MM.1S (cell line): ENCODE results near the gene AMPH.

ENCODE experiments used
- DNase-seq: peaks from one replicate; pipeline ENCODE4 v3.0.0-alpha.2; 2015
- H2AFZ ChIP-seq: fragments of 300-600 bp; sonication (generic); 2 replicates; pipeline ENCODE4 v1.6.0; 2016; ENCODE audit warnings: antibody characterized with exemption, low read length
- H3F3A ChIP-seq: fragments of 300-600 bp; sonication (generic); 2 replicates; pipeline ENCODE4 v1.6.1; 2016; ENCODE audit warnings: mild to moderate bottlenecking, antibody characterized with exemption, low read length, moderate library complexity, mixed read lengths; ENCODE audit not compliant: insufficient read depth
- H3K27ac ChIP-seq: fragments of 300-600 bp; sonication (generic); 2 replicates; pipeline ENCODE4 v1.5.1; 2016; ENCODE audit warnings: mild to moderate bottlenecking, low read length
- H3K27me3 ChIP-seq: fragments of 300-600 bp; sonication (generic); replicated peaks from 2 replicates; pipeline ENCODE4 v1.6.0; 2016; ENCODE audit warnings: low read length; ENCODE audit not compliant: insufficient read depth
- H3K36me3 ChIP-seq: fragments of 300-600 bp; sonication (generic); replicated peaks from 2 replicates; pipeline ENCODE4 v1.6.1; 2016; ENCODE audit warnings: mild to moderate bottlenecking, low read length, mixed read lengths; ENCODE audit not compliant: insufficient read depth
- H3K4me1 ChIP-seq: fragments of 300-600 bp; sonication (generic); 2 replicates; pipeline ENCODE4 v1.6.1; 2016; ENCODE audit warnings: low read length, mixed read lengths
- H3K4me2 ChIP-seq: fragments of 300-600 bp; sonication (generic); 2 replicates; pipeline ENCODE4 v1.6.0; 2016; ENCODE audit warnings: low read depth, low read length
- H3K4me3 ChIP-seq: fragments of 300-600 bp; sonication (generic); 2 replicates; pipeline ENCODE4 v1.5.1; 2016; ENCODE audit warnings: low read length, mixed read lengths
- H3K79me2 ChIP-seq: fragments of 300-600 bp; sonication (generic); 2 replicates; pipeline ENCODE4 v1.6.1; 2016; ENCODE audit warnings: mixed run types, low read length, mixed read lengths
- H3K9ac ChIP-seq: fragments of 300-600 bp; sonication (generic); 2 replicates; pipeline ENCODE4 v1.6.1; 2016; ENCODE audit warnings: low read length, mixed read lengths
- H3K9me2 ChIP-seq: fragments of 300-600 bp; sonication (generic); replicated peaks from 2 replicates; pipeline ENCODE4 v1.6.1; 2016; ENCODE audit warnings: mild to moderate bottlenecking, low read length, mixed read lengths; ENCODE audit not compliant: insufficient read depth
- H3K9me3 ChIP-seq: fragments of 300-600 bp; sonication (generic); replicated peaks from 2 replicates; pipeline ENCODE4 v1.6.1; 2016; ENCODE audit warnings: mild to moderate bottlenecking, low read length, mixed read lengths; ENCODE audit not compliant: insufficient read depth
- H4K20me1 ChIP-seq: fragments of 300-600 bp; sonication (generic); 2 replicates; pipeline ENCODE4 v1.6.1; 2016; ENCODE audit warnings: mild to moderate bottlenecking, low read length, moderate library complexity, mixed read lengths; ENCODE audit not compliant: insufficient read depth
- EZH2 ChIP-seq: fragments of 300-600 bp; sonication (generic); optimal IDR thresholded peaks from 2 replicates; pipeline ENCODE3; 2017; ENCODE audit warnings: low read depth, mild to moderate bottlenecking, antibody characterized with exemption, low read length, mixed read lengths
- EZH2phosphoT487 ChIP-seq: fragments of 300-600 bp; sonication (generic); IDR thresholded peaks from 2 replicates; pipeline ENCODE4 v1.6.1; 2018; ENCODE audit warnings: antibody characterized with exemption, low read length
- TF ChIP-seq, protein P1 (sequence below): fragments of 300-600 bp; sonication (generic); IDR thresholded peaks from 2 replicates; pipeline ENCODE4 v1.5.1; 2016; ENCODE audit warnings: antibody characterized with exemption, low read length, mixed read lengths

The AMPH gene

DNA sequence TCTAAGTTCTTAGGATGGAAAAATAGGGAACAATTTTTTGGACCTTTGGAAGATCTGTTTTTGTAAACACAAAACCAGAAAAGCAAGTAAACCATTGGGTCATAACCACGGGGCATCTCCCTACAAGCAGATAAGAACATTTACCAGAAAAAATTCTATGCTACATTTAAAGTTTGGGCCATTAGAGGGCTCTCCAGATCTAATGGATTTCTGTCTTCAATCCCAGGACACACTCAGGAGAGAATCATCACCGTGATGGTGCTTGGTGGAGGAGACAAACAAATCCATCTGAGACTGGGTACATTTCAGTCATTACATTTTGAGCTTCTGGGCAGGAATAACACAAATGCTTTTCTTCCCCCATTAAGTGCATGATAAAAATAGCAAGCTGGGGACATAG lies 179.3 kb downstream of the AMPH start:
- H2AFZ ChIP-seq = no peak overlapping the region
- peak; percentile 39 for DNase-seq
- H3K79me2 ChIP-seq = no peaks in the 10 kb centered on the region
- H3K27me3 ChIP-seq = no peaks in the 10 kb centered on the region
- no peak for TF ChIP-seq EZH2phosphoT487
- TF ChIP-seq, protein P1, sequence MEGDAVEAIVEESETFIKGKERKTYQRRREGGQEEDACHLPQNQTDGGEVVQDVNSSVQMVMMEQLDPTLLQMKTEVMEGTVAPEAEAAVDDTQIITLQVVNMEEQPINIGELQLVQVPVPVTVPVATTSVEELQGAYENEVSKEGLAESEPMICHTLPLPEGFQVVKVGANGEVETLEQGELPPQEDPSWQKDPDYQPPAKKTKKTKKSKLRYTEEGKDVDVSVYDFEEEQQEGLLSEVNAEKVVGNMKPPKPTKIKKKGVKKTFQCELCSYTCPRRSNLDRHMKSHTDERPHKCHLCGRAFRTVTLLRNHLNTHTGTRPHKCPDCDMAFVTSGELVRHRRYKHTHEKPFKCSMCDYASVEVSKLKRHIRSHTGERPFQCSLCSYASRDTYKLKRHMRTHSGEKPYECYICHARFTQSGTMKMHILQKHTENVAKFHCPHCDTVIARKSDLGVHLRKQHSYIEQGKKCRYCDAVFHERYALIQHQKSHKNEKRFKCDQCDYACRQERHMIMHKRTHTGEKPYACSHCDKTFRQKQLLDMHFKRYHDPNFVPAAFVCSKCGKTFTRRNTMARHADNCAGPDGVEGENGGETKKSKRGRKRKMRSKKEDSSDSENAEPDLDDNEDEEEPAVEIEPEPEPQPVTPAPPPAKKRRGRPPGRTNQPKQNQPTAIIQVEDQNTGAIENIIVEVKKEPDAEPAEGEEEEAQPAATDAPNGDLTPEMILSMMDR = peak; percentile 43
- H3K36me3 ChIP-seq = no peaks in the 10 kb centered on the region
- no peaks in the 10 kb centered on the region for H3K9me2 ChIP-seq
- no peak overlapping the region for H3K9ac ChIP-seq
- H3F3A ChIP-seq = no peaks in the 10 kb centered on the region
- H3K9me3 ChIP-seq = no peaks in the 10 kb centered on the region
- H3K4me1 ChIP-seq = no peaks in the 10 kb centered on the region
- H3K27ac ChIP-seq = no peak overlapping the region
- no peak overlapping the region for H3K4me2 ChIP-seq
- no peaks in the 10 kb centered on the region for H4K20me1 ChIP-seq
- H3K4me3 ChIP-seq = no peak overlapping the region

DNA sequence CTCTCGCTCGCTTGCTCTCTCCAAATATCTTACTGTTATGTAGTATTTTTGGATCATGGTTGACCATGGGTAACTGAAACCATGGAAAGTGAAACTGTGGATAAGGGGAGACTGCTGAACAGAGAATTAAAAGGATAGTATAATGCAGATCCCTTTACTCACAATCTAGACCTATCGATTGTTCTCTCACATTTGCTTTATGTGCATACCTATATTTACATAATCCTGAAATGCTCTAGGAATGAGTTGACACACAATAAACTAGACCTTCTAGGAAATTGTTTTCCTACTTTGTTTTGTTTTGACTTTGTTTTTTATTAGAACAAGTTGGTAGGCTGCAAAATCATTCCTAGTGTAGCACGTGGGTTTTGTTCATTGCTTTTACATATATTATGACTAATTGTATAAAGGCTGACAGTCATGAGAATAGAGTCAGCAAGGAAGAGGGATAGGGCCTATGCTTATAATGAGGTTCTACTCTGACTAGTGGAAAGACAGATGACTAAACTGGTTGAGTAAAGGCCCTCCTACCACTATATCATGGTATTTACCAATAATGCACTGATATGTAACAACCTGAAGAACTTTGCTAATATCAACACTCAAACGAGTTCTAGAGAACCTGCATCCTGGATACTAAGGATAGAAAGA lies 182.5 kb downstream of the AMPH start:
- H3K9ac ChIP-seq = no peak overlapping the region
- H4K20me1 ChIP-seq = no peaks in the 10 kb centered on the region
- H3F3A ChIP-seq = no peaks in the 10 kb centered on the region
- no peaks in the 10 kb centered on the region for H3K9me2 ChIP-seq
- no peaks in the 10 kb centered on the region for H3K79me2 ChIP-seq
- no peak overlapping the region for H2AFZ ChIP-seq
- H3K27me3 ChIP-seq = no peaks in the 10 kb centered on the region
- no peaks in the 10 kb centered on the region for H3K4me1 ChIP-seq
- H3K4me3 ChIP-seq = no peak overlapping the region
- H3K36me3 ChIP-seq = no peaks in the 10 kb centered on the region
- H3K4me2 ChIP-seq = no peak overlapping the region
- no peaks in the 10 kb centered on the region for H3K9me3 ChIP-seq
- H3K27ac ChIP-seq = no peak overlapping the region
- TF ChIP-seq EZH2phosphoT487 (no peak), EZH2 (no peak)
- TF ChIP-seq, protein P1 = no peak
- DNase-seq = no peak

DNA sequence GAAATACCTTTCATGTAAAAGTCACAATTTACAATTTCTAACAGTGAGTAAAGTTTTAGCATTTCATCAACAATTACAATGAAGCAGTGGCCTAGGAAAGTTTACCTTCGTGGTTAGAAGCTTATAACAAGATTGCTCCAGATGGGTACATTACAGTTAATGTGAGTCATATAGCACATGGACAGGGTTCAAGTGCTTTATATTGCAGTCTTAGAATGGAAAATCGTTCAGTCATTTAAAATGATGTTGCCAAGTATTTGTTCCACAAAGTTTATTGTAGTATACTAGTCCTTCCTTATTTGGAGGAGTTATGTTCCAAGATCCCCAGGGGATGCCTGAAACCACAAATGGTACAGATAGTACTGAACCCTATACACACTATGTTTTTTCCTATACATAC lies 183.1 kb downstream of the AMPH start:
- Histone ChIP-seq H3K4me2 (no peak overlapping the region), H2AFZ (no peak overlapping the region), H3F3A (no peaks in the 10 kb centered on the region), H3K79me2 (no peaks in the 10 kb centered on the region), H3K4me1 (no peaks in the 10 kb centered on the region), H3K27me3 (no peaks in the 10 kb centered on the region), H3K9me3 (no peaks in the 10 kb centered on the region), H3K4me3 (no peak overlapping the region), H3K27ac (no peak overlapping the region), H3K9ac (no peak overlapping the region), H4K20me1 (no peaks in the 10 kb centered on the region), H3K36me3 (no peaks in the 10 kb centered on the region), H3K9me2 (no peaks in the 10 kb centered on the region)
- DNase-seq = no peak
- TF ChIP-seq, protein P1 = no peak
- TF ChIP-seq EZH2phosphoT487 (no peak), EZH2 (no peak)
